ENCODE data around the gene TNFRSF4. TPM values are rescaled to one million over a fixed set of nuclear protein-coding genes. Genes with fewer than 3 reads are reported as not detected.

TNFRSF4 gene
- total and polyA plus RNA-seq, 2 of the 13 experiments (the other 11 are each of a cell fraction or from before 2014, with no cell fraction given) = not detected

- TF ChIP-seq PRDM10 (CRISPR knock-in tag; IDR thresholded peaks at IDR 0.05; ENCODE audit: low read depth) (no peak), ZNF704 (CRISPR knock-in tag; IDR thresholded peaks at IDR 0.05; ENCODE audit: borderline replicate concordance) (no peak), FIP1L1 (IDR thresholded peaks at IDR 0.05; ENCODE audit: borderline replicate concordance, insufficient read depth, low read depth, low read length) (no peak), ZNF282 (IDR thresholded peaks at IDR 0.05; ENCODE audit: partially characterized antibody) (no peak), MBNL3 (CRISPR knock-in tag; conservative IDR thresholded peaks at IDR 0.05) (no peak), REL (CRISPR knock-in tag; conservative IDR thresholded peaks at IDR 0.05) (no peak), RAD21 (CRISPR knock-in tag; IDR thresholded peaks at IDR 0.05) (no peak), RAD51 (IDR thresholded peaks at IDR 0.05; ENCODE audit: borderline replicate concordance) (no peak), NR3C1 (CRISPR knock-in tag; IDR thresholded peaks at IDR 0.05) (no peak), NR2F6 (IDR thresholded peaks at IDR 0.05) (peak; percentile 99), NR2F6 (CRISPR knock-in tag; IDR thresholded peaks at IDR 0.05) (peak; percentile 99), FOXK2 (IDR thresholded peaks at IDR 0.05) (no peak), CREM (IDR thresholded peaks at IDR 0.05) (no peak), CREM (CRISPR knock-in tag; IDR thresholded peaks at IDR 0.05) (no peak), ZNF224 (CRISPR knock-in tag; IDR thresholded peaks at IDR 0.05) (no peak), ZNF784 (CRISPR knock-in tag; IDR thresholded peaks at IDR 0.05; ENCODE audit: borderline replicate concordance) (peak; percentile 27; the same call in 1 of the 2 replicates)
- TF ChIP-seq, protein P1, sequence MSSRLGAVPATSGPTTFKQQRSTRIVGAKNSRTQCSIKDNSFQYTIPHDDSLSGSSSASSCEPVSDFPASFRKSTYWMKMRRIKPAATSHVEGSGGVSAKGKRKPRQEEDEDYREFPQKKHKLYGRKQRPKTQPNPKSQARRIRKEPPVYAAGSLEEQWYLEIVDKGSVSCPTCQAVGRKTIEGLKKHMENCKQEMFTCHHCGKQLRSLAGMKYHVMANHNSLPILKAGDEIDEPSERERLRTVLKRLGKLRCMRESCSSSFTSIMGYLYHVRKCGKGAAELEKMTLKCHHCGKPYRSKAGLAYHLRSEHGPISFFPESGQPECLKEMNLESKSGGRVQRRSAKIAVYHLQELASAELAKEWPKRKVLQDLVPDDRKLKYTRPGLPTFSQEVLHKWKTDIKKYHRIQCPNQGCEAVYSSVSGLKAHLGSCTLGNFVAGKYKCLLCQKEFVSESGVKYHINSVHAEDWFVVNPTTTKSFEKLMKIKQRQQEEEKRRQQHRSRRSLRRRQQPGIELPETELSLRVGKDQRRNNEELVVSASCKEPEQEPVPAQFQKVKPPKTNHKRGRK (CRISPR knock-in tag; IDR thresholded peaks at IDR 0.05) = no peak
- TF ChIP-seq, protein P2, sequence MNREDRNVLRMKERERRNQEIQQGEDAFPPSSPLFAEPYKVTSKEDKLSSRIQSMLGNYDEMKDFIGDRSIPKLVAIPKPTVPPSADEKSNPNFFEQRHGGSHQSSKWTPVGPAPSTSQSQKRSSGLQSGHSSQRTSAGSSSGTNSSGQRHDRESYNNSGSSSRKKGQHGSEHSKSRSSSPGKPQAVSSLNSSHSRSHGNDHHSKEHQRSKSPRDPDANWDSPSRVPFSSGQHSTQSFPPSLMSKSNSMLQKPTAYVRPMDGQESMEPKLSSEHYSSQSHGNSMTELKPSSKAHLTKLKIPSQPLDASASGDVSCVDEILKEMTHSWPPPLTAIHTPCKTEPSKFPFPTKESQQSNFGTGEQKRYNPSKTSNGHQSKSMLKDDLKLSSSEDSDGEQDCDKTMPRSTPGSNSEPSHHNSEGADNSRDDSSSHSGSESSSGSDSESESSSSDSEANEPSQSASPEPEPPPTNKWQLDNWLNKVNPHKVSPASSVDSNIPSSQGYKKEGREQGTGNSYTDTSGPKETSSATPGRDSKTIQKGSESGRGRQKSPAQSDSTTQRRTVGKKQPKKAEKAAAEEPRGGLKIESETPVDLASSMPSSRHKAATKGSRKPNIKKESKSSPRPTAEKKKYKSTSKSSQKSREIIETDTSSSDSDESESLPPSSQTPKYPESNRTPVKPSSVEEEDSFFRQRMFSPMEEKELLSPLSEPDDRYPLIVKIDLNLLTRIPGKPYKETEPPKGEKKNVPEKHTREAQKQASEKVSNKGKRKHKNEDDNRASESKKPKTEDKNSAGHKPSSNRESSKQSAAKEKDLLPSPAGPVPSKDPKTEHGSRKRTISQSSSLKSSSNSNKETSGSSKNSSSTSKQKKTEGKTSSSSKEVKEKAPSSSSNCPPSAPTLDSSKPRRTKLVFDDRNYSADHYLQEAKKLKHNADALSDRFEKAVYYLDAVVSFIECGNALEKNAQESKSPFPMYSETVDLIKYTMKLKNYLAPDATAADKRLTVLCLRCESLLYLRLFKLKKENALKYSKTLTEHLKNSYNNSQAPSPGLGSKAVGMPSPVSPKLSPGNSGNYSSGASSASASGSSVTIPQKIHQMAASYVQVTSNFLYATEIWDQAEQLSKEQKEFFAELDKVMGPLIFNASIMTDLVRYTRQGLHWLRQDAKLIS (CRISPR knock-in tag; IDR thresholded peaks at IDR 0.05) = no peak
- TF ChIP-seq, protein P3, sequence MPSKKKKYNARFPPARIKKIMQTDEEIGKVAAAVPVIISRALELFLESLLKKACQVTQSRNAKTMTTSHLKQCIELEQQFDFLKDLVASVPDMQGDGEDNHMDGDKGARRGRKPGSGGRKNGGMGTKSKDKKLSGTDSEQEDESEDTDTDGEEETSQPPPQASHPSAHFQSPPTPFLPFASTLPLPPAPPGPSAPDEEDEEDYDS (CRISPR knock-in tag; IDR thresholded peaks at IDR 0.05) = no peak; the same call in 1 of the 2 replicates
Observed at GRCh38 chr1:1239614-1240347, 25.8 kb upstream of the TNFRSF4 start (continued).
